ENCODE measurements around the gene SNX32. TPM values are rescaled to one million over a fixed set of nuclear protein-coding genes. Genes with fewer than 3 reads are reported as not detected.

The SNX32 gene
- total RNA-seq, 3 donors from 2014 or later (not counting 1 experiment from before 2014, with no cell fraction given): 0.31 to 2.0 (median 0.54) TPM

- peak; percentile 91 to 98 for DNase-seq
- ATAC-seq: peak; percentile 60 to 80 (median 69)
- H3K4me3 ChIP-seq (ENCODE audit: low read length): peak within 1 kb of the TSS; percentile 80
- Mint-ChIP-seq H3K4me1 (peaks cover 62 to 72% of the 10 kb centered on the region in 2 donors), H3K4me3 (peak within 1 kb of the TSS; percentile 98), H3K27me3 (ENCODE audit: low read depth in 2 of 2) (no peaks in the 10 kb centered on the region), H3K27ac (peak within 1 kb of the TSS; percentile 97 to 98), H3K9me3 (no peaks in the 10 kb centered on the region), H3K36me3 (peaks cover 7% of the 10 kb centered on the region)
- peaks cover 61% of the 10 kb centered on the region for H3K4me1 ChIP-seq (ENCODE audit: control insufficient read depth, insufficient read depth, low read length)
- no peaks in the 10 kb centered on the region for H3K9me3 ChIP-seq (ENCODE audit: control insufficient read depth, insufficient read depth, low read length)
- TF ChIP-seq CTCF (IDR thresholded peaks at IDR 0.05): no peak
- H3K27me3 ChIP-seq (ENCODE audit: control insufficient read depth, insufficient read depth, low read length): no peaks in the 10 kb centered on the region
- H3K36me3 ChIP-seq (ENCODE audit: control insufficient read depth, insufficient read depth, low read length): peaks cover 42% of the 10 kb centered on the region
- under 1% methylated on average over 92 of the region's 92 CpGs for WGBS (ENCODE audit: insufficient coverage)
- H3K27ac ChIP-seq (ENCODE audit: low read length): peak within 1 kb of the TSS; percentile 64
- intact Hi-C loops (cut with micrococcal nuclease): loop anchor here (1.0 to 5.0 kb wide), 3 partner anchors 15 to 243 kb away; partner anchors contain the start of genes C11orf68, DRAP1, EFEMP2 and PCNX3
These were observed 24.3 kb downstream of the SNX32 start, which contains the start of gene CFL1 for GRCh38 chr11:65857853-65858680. Gene CFL1 (minus strand): TSS chr11:65858180. CDS start chr11:65858099, 81 bp downstream.

DNA sequence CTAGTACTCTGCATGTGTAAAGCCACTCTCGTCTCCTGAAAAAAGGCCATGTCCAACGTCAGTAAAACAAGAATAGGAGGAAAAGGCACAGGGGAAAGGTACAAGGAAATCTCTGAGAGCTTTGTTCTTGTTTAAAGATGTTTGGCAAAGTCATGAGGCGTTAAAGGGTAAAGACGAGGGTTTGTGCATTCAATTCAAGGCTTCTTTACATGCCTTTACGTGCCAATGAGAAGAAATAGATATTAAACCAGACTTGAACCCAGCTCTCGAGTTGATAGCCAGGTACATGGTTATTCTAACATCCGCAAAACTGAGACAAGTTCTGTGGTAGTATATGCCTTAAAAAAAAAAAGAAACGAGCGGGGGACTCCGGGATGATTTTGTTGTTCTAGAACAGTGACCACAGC lies 24.9 kb downstream of the SNX32 start:
- Histone ChIP-seq H3K4me3 (ENCODE audit: low read length) (peak overlapping the region; percentile 80), H3K4me1 (ENCODE audit: control insufficient read depth, insufficient read depth, low read length) (peaks cover 56% of the 10 kb centered on the region), H3K9me3 (ENCODE audit: control insufficient read depth, insufficient read depth, low read length) (no peaks in the 10 kb centered on the region), H3K27ac (ENCODE audit: low read length) (peak overlapping the region; percentile 64), H3K36me3 (ENCODE audit: control insufficient read depth, insufficient read depth, low read length) (peaks cover 42% of the 10 kb centered on the region), H3K27me3 (ENCODE audit: control insufficient read depth, insufficient read depth, low read length) (no peaks in the 10 kb centered on the region)
- H3K4me3 Mint-ChIP-seq: peak overlapping the region; percentile 98
- ATAC-seq (no peak), DNase-seq (peak; percentile 16 to 53)
- intact Hi-C loops (cut with micrococcal nuclease): loop anchor here (1.0 to 5.0 kb wide), 4 partner anchors 14 to 243 kb away; partner anchors contain the start of genes C11orf68, DRAP1, EFEMP2 and PCNX3
- H3K36me3 Mint-ChIP-seq: peaks cover 7% of the 10 kb centered on the region
- no peaks in the 10 kb centered on the region for H3K27me3 Mint-ChIP-seq (ENCODE audit: low read depth in 2 of 2)
- no peaks in the 10 kb centered on the region for H3K9me3 Mint-ChIP-seq
- peaks cover 57 to 71% of the 10 kb centered on the region in 2 donors for H3K4me1 Mint-ChIP-seq
- WGBS (ENCODE audit: insufficient coverage): under 1% methylated on average over 10 of the region's 10 CpGs
- TF ChIP-seq CTCF (IDR thresholded peaks at IDR 0.05): no peak
- H3K27ac Mint-ChIP-seq: peak overlapping the region; percentile 97 to 98

- Mint-ChIP-seq H3K27me3 (ENCODE audit: low read depth in 2 of 2) (no peaks in the 10 kb centered on the region), H3K27ac (peak overlapping the region; percentile 97 to 98), H3K4me1 (peaks cover 52 to 65% of the 10 kb centered on the region in 2 donors), H3K4me3 (peak overlapping the region; percentile 98), H3K36me3 (peaks cover 6% of the 10 kb centered on the region), H3K9me3 (no peaks in the 10 kb centered on the region)
- peaks cover 51% of the 10 kb centered on the region for H3K4me1 ChIP-seq (ENCODE audit: control insufficient read depth, insufficient read depth, low read length)
- no peaks in the 10 kb centered on the region for H3K9me3 ChIP-seq (ENCODE audit: control insufficient read depth, insufficient read depth, low read length)
- H3K4me3 ChIP-seq (ENCODE audit: low read length): peak overlapping the region; percentile 80
- no peaks in the 10 kb centered on the region for H3K27me3 ChIP-seq (ENCODE audit: control insufficient read depth, insufficient read depth, low read length)
- ATAC-seq (peak; percentile 65 to 82 (median 66)), DNase-seq (peak; percentile 94 to 96)
- WGBS (ENCODE audit: insufficient coverage): under 1% methylated on average over 46 of the region's 46 CpGs
- H3K27ac ChIP-seq (ENCODE audit: low read length): peak overlapping the region; percentile 85
- TF ChIP-seq CTCF (IDR thresholded peaks at IDR 0.05): no peak
- intact Hi-C loops (cut with micrococcal nuclease): loop anchor here (1.0 to 5.0 kb wide), 3 partner anchors 14 to 58 kb away; partner anchors contain the start of genes C11orf68, DRAP1 and EFEMP2
- peaks cover 42% of the 10 kb centered on the region for H3K36me3 ChIP-seq (ENCODE audit: control insufficient read depth, insufficient read depth, low read length)
These were observed 25.5 kb downstream of the SNX32 start for GRCh38 chr11:65859095-65859811.

All from natural killer cell (primary cell).